Activated CD4-positive, alpha-beta T cell treated with anti-CD3 and anti-CD28 coated beads, Interleukin-10, Interleukin-2, amounts not matched to agents 100 ng/mL and 50 ng/mL, durations not matched to agents 16 hours and 8 hours (primary cell): ENCODE results near the gene AIPL1.
"Not testable (repeated sequence)": the region's sequence is repeated elsewhere in the genome, so short reads cannot be mapped to it uniquely, and the experiment has no call there.

ENCODE experiments used
- DNase-seq: peaks from one replicate; pipeline ENCODE4 v3.0.0-alpha.2; 2020

AIPL1 gene

DNA sequence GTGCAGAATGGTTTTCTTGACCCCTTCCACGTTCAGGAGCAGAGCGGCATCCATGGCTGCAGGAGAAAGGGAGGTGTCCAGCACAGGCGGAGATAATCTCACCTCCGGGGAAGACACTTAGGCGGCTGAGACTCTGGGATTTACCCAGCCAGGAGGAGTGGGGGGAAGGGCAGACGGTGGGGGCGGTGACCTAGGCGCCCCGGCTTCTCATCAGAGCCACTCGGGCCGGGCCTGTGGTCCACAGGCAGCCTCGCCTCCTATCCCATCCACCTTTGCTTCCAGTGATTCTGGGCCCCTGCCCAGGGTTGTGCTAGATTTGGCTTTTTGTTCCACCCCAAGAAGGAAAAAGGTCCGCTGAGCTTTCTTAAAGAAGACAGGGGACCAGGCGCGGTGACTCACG, at the start of gene AIPL1:
Gene AIPL1 (minus strand): TSS at position 71 of the 400 bp plus-strand sequence. CDS start 17 bp downstream, at position 54.
- no peak for DNase-seq

GRCh38 chr17:6483507-6483906, 48.6 kb upstream of the AIPL1 start:
- DNase-seq, result no peak

DNA sequence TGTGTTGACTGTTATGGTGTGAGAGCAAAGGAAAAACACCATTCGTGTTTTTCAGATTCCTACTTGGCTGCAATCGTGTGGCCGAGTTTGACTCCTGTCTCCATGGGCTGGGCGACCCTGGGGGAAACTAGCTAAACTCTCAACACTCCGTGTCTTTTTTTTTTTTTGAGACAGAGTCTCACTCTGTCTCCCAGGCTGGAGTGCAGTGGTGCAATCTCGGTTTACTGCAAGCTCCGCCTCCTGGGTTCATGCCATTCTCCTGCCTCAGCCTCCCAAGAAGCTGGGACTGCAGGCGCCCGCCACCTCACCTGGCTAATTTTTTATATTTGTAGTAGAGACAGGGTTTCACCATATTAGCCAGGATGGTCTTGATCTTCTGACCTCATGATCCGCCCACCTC, 47.9 kb upstream of the AIPL1 start:
- not testable (repeated sequence) for DNase-seq

- no peak for DNase-seq
Measured at GRCh38 chr17:6482105-6482455, 47.2 kb upstream of the AIPL1 start.

DNA sequence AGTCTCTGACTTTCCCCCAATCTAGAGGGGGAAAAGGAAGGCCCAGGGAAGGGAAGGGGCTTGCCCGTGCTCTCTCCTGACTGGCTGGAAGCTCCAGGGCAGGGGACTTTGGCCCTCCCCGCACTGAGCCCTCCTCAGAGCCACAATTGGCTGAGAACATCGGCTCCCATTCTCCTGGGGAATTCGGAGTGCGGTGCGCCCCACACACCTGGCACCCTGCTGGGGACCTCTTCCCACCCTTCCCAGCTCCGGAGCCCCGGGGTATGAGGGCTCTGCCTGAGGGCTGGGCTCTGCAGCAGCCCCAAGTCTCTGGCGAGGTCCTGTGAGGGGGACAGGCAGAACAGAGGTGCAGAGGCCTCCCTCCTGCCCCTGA, 45.4 kb upstream of the AIPL1 start:
- no peak for DNase-seq

- no peak for DNase-seq
Measured at GRCh38 chr17:6479622-6480302, 44.8 kb upstream of the AIPL1 start.

DNA sequence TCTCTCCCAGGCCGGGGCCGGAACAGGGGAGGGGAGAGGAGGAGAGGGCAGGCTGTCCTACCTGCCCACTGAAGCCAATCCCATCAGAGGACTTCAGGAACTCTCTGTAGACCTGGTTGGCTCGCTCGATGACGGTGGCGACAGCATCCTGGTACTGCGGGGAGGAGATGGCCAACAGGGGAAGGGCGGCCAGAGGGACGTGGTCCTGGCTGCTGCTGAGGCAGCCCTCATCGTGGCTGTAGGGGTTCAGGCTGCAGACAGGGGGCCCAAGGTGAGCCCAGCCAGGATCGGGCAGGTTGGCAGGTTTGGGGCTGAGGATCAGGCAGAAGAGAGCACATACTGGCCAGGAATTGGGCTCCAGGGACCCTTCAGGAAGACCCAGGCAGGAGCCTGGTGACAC, 43.6 kb upstream of the AIPL1 start:
- no peak for DNase-seq

GRCh38 chr17:6477831-6478383, 43.0 kb upstream of the AIPL1 start:
- DNase-seq, result no peak

- no peak for DNase-seq
Measured at GRCh38 chr17:6476810-6477179, 41.9 kb upstream of the AIPL1 start.

GRCh38 chr17:6476076-6476809, 41.3 kb upstream of the AIPL1 start:
- no peak for DNase-seq

DNA sequence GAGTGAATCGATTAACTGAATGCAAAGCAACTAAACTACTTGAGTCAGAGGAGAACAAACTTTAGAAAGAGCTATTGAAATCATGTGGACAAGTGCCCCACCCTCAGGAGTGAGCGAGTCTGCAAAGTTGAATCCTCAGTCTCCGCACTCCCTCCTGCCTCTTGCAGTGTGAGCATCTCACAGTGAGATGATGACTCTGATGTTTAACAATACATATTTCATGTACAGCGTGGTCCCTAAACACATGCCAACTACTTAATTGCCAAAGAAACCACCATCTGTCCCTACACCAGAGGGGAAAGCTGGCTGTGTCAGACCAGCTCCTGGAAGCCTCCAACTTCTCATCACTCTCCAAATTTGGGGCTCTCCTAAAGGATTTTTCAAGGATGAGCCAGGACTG, 40.5 kb upstream of the AIPL1 start:
- no peak for DNase-seq

GRCh38 chr17:6474906-6475305, 40.0 kb upstream of the AIPL1 start:
- no peak for DNase-seq

DNA sequence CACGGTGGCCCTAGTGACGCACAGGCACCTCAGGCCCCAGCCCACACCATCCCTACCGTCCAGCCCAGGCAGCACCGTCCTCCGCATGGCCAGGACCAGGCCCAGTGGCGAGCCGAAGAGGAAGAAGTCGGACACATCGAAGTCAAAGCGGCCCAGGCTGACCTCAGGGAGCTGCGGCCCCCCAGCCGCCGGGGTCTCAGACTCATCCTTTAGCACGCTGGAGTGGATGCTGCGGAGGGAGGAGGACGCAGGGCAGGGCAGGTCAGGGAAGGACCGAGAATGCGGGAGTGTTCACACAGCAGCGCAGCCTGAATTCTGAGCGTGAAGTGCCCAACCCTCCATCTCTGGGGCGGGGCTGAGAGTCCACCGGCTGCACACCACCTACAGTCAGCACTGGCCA, 39.5 kb upstream of the AIPL1 start:
- DNase-seq, result no peak

- DNase-seq, result peak; percentile 72
Measured at GRCh38 chr17:6473128-6473767, 38.3 kb upstream of the AIPL1 start.

DNA sequence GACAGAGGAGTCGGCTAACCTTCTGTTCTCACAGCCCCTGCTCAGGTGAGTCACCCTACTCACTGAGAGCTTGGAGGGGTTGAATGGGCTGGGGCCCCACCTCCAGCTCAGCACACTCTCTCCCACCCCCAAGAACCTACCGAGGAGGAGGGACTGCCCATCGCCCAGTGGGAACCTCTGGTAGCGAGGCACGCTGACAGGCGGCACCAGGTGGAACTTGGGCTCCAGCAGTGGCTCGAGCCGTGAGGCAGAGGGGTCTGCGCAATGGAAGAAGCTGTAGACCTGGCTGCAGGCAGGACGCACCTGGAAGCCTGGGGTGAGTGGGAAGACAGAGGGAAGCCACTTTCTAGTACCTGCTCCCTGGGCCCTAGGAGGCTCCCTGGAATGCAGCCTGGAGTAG, 37.6 kb upstream of the AIPL1 start:
- no peak for DNase-seq

GRCh38 chr17:6471531-6472465, 36.9 kb upstream of the AIPL1 start:
- DNase-seq, result no peak

DNA sequence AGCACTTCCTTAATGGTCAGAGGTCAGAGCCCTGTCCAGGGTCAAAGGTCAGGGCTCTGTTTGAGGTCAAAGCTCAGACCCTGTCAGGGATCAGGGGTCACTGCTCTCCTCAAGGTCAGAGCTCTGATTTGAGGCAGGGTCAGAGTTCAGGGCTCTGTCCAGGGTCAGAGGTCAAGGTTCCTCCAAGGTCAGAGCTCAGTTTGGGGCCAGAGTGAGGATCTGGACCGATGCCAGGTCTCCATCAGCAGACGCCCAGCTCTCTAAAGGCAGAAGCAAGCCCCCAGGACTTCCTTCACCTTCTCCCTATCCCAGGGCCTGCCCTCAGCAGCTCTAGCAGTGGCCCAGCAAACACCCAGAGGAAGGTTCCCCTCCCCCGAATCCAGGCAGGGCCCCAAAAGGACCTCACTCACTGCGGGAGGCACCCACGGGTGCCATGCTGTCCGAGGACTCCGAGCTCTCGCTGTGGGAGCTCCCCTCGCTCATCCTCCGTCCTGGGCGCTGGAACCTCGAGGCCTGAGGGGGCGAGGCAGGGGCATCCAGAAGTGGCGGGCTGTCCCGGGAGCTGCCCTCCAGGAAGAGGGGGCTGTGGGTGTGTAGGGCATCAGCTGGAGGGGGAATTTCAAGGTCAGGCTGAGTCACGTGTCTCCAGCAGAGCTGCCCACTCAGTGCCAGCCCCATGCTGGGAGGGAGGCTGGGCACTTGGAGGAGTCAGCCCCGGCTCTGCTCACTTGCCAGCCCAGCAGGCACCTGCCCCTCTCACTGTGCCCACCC, 36.0 kb upstream of the AIPL1 start:
- no peak for DNase-seq

DNA sequence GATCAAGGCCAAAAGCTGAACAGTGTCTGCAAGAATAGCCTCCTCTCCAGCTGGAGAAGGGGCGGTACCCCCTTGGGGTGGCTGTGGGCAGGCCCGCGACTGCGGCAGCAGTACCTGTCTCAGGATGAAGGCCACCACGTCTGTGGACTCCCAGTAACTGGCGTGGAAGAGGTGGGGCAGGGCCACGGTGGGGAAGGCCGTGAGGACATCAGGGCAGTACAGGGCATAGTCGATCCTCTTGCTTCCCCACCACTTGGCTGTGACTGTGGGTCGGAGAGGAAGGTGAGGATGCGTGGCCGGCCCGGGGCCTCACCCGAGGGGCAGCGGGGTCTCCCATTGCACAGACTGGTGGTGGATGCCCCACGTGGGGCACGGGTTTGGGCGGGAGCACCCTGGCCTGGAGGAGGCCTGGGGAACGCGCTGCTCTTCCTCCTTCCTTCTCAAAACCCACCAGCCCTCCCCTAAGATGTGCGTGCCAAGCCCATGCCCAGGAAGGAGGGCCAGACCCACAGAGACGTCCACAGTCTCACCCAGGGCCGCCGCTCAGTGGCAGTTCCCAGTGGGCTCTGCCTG, 35.3 kb upstream of the AIPL1 start:
- no peak for DNase-seq

GRCh38 chr17:6468051-6468790, 33.3 kb upstream of the AIPL1 start:
- DNase-seq, result no peak

DNA sequence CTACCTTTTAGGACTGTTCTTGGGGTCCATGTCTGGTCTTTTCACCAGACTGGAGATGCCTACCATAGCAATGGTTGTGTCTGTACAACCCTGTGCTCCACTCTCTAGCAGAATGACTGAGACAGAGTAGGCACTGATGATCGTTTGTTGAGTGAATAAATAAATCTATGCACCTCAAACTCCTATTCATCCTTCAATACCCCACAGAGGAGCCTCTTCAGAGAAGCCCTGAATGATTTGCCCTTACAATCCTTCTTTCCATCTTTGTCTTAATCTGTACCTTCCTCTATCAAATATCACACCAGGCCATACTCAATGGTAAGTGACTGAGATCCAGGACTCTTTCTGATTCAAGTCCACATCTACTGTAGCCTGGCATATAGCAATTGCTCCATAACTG, 32.6 kb upstream of the AIPL1 start:
- DNase-seq, result no peak
